Esophagus muscularis mucosa (tissue), 3 donors: ENCODE measurements around the gene NTM.

Experiments used
- CTCF ChIP-seq, 3 experiments: fragments of 200-600 bp in 2 of 3; fragments of 450-650 bp in 1 of 3; sonication (generic) in 2 of 3; IDR thresholded peaks; one replicate each; pipeline ENCODE4 v1.5.1; 2017 to 2019; ENCODE audit warnings: antibody characterized with exemption in 3 of 3, mild to moderate bottlenecking in 2 of 3, moderate library complexity in 1 of 3
- POLR2A ChIP-seq: fragments of 450-650 bp; IDR thresholded peaks from one replicate; pipeline ENCODE4 v1.6.1; 2017; ENCODE audit warnings: antibody characterized with exemption, moderate library complexity, mild to moderate bottlenecking, low read depth
- POLR2AphosphoS5 ChIP-seq, 2 donors: sonication (generic); formaldehyde crosslinking; IDR thresholded peaks; one replicate each; pipeline ENCODE4 v1.6.1; 2017; ENCODE audit warnings: antibody characterized with exemption in 2 of 2

GRCh38 chr11:131745405-131745804, 375.0 kb downstream of the NTM start:
- no peak for TF ChIP-seq CTCF (IDR thresholded peaks at IDR 0.05)
- TF ChIP-seq POLR2AphosphoS5 (IDR thresholded peaks at IDR 0.05), result no peak
- no peak for TF ChIP-seq POLR2A
